PFSK-1 (cell line): ENCODE results near the gene PGAM5.

Source experiments
- FOXP2 ChIP-seq: optimal IDR thresholded peaks from 2 replicates; pipeline ENCODE3; 2011; ENCODE audit warnings: borderline replicate concordance, control low read depth, inconsistent platforms; ENCODE audit not compliant: insufficient read depth; ENCODE audit errors: extremely low read length, extremely low read depth
- POLR2AphosphoS5 ChIP-seq: IDR thresholded peaks from 2 replicates; pipeline ENCODE4 v1.6.1; 2012; ENCODE audit warnings: low read depth, mild to moderate bottlenecking, control low read depth, low read length, moderate library complexity
- SIN3A ChIP-seq: IDR thresholded peaks from 2 replicates; pipeline ENCODE4 v1.6.1; 2012; ENCODE audit warnings: mild to moderate bottlenecking, low read length, moderate library complexity, borderline replicate concordance; ENCODE audit not compliant: insufficient read depth
- TAF1 ChIP-seq: IDR thresholded peaks from 2 replicates; pipeline ENCODE4 v1.6.1; 2012; ENCODE audit warnings: low read length, control low read depth, borderline replicate concordance; ENCODE audit not compliant: insufficient read depth
- TF ChIP-seq, protein P1 (sequence below), 2 experiments: IDR thresholded peaks; 2 replicates each; pipeline versions ENCODE4 v1.6.1 to v1.8.0; 2011 to 2012; ENCODE audit warnings: low read depth in 2 of 2, low read length in 2 of 2, control low read depth in 1 of 2, inconsistent platforms in 1 of 2, mild to moderate bottlenecking in 1 of 2, moderate library complexity in 1 of 2; ENCODE audit not compliant: insufficient read depth in 1 of 2

The PGAM5 gene

DNA sequence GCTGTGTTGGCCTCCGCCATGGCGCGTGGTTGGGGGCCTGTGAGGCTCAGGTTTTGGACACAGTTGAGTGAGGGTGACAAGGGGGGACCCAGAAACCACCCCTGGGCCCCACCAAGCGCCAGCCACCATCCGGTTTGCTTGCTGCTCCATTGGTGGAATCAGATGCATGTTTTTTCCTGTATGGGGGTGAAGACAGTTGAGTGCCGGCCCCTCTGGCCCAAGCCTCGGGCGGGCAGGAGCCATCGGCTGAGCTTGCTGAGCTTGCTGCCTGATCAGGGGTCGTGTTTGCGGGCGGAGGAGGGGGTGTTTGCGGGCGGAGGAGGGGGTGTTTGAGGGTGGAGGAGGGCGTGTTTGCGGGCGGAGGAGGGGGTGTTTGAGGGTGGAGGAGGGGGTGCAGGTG lies 6.4 kb downstream of the PGAM5 start:
- TF ChIP-seq SIN3A (no peak), TAF1 (no peak), POLR2AphosphoS5 (no peak)

- no peak for TF ChIP-seq FOXP2
- no peak for TF ChIP-seq SIN3A
- TF ChIP-seq POLR2AphosphoS5: peak; percentile 11; the same call in 1 of the 2 replicates
- no peak for TF ChIP-seq TAF1
- TF ChIP-seq, protein P1, sequence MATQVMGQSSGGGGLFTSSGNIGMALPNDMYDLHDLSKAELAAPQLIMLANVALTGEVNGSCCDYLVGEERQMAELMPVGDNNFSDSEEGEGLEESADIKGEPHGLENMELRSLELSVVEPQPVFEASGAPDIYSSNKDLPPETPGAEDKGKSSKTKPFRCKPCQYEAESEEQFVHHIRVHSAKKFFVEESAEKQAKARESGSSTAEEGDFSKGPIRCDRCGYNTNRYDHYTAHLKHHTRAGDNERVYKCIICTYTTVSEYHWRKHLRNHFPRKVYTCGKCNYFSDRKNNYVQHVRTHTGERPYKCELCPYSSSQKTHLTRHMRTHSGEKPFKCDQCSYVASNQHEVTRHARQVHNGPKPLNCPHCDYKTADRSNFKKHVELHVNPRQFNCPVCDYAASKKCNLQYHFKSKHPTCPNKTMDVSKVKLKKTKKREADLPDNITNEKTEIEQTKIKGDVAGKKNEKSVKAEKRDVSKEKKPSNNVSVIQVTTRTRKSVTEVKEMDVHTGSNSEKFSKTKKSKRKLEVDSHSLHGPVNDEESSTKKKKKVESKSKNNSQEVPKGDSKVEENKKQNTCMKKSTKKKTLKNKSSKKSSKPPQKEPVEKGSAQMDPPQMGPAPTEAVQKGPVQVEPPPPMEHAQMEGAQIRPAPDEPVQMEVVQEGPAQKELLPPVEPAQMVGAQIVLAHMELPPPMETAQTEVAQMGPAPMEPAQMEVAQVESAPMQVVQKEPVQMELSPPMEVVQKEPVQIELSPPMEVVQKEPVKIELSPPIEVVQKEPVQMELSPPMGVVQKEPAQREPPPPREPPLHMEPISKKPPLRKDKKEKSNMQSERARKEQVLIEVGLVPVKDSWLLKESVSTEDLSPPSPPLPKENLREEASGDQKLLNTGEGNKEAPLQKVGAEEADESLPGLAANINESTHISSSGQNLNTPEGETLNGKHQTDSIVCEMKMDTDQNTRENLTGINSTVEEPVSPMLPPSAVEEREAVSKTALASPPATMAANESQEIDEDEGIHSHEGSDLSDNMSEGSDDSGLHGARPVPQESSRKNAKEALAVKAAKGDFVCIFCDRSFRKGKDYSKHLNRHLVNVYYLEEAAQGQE (IDR thresholded peaks at IDR 0.05; ENCODE audit: insufficient read depth in 1 of 2, low read depth in 2 of 2, low read length in 2 of 2): no peak
Observed at GRCh38 chr12:132717531-132718387, 7.1 kb downstream of the PGAM5 start.

DNA sequence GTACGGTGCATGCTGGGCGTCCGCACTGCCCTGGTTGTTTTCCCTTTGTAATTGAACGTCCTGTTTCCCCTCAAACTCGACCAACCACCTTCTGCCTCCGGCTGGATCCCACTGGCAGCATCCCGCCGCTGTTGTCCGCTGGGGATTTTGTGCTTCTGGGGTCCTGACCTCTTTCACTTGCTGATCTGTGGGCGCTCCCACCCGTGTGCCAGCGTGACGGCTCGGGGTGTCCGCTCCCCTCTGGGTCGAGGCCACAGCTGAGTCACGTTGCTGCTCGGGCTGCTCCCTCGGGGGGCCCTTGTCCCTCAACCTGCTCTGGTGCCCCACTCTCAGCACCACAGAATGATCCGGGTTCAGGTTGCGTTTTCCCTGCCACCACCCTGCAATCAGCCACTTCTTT lies 8.0 kb downstream of the PGAM5 start:
- TF ChIP-seq TAF1: no peak
- TF ChIP-seq, protein P1 (IDR thresholded peaks at IDR 0.05; ENCODE audit: insufficient read depth in 1 of 2, low read depth in 2 of 2, low read length in 2 of 2): no peak
- no peak for TF ChIP-seq SIN3A
- TF ChIP-seq POLR2AphosphoS5: no peak; the same call in 1 of the 2 replicates
- no peak for TF ChIP-seq FOXP2

GRCh38 chr12:132719141-132719953 lies 8.7 kb downstream of the PGAM5 start:
- TF ChIP-seq POLR2AphosphoS5 (no peak; the same call in 1 of the 2 replicates), TAF1 (no peak), SIN3A (no peak), FOXP2 (no peak)
- TF ChIP-seq, protein P1 (IDR thresholded peaks at IDR 0.05; ENCODE audit: insufficient read depth in 1 of 2, low read depth in 2 of 2, low read length in 2 of 2): no peak

DNA sequence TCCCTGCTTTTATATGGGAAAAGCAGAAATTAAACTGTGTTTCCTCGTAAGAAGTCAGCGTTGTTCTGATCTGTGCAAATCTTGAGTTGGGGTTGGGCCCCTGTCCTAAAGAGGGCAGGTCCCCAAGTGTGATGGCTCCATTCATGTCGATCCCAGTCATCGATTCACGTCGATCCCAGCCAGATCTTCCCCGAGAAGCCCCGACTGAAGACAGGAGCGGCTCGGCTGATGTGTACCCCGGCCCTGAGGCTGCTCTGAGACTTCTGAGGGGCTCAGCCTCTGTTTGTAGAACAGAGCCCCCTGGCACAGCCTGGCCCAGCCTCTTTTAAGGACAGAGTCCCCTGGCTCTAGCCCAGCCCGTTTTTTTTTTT lies 9.3 kb downstream of the PGAM5 start:
- TF ChIP-seq SIN3A: no peak
